Dedifferentiated amniotic fluid mesenchymal stem cell (primary cell): ENCODE data around the gene KIF14.
"Not testable (repeated sequence)": the region's sequence is repeated elsewhere in the genome, so short reads cannot be mapped to it uniquely, and the experiment has no call there.

Experiments
- DNase-seq: peaks from one replicate; pipeline ENCODE4 v3.0.0-alpha.2; 2016; ENCODE audit errors: extremely low spot score

The KIF14 gene

GRCh38 chr1:200546577-200546976, 74.0 kb downstream of the KIF14 start:
- no peak for DNase-seq

DNA sequence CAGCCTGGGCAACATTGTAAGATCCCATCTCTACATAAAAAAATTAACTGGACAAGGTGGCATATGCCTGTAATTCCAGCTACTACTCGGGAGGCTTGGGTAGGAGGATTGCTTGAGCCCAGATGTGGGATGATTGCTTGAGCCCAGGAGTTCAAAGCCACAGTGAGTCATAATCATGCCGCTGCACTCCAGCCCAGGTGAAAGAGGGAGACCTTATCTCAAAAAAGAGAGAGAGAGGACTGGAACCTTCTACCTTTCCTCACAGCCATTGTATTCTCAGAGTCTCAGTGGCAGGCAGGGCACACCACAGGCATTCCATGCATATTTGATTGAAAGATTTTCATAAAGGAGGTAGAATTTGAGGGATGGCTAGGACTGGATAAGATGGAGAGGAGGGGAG, 78.4 kb downstream of the KIF14 start:
- DNase-seq: no peak

DNA sequence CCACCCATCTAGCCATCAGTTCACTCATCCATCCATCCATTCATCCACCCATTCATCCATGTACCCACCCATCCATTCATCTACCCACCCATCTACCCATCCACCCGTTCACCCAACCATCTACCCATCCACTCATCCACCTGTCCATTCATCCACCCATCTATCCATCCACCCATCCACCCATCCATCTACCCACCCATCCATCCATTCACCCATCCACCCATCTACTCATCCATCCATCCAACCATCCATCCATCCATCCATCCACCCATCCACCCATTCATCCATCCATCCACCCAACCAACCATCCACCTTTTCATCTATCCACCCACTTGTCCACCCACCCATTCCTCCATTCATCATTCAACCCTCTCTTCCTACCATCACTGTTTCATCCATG, 80.3 kb downstream of the KIF14 start:
- no peak for DNase-seq

- DNase-seq: no peak
Measured at GRCh38 chr1:200538179-200538578, 82.4 kb downstream of the KIF14 start.

DNA sequence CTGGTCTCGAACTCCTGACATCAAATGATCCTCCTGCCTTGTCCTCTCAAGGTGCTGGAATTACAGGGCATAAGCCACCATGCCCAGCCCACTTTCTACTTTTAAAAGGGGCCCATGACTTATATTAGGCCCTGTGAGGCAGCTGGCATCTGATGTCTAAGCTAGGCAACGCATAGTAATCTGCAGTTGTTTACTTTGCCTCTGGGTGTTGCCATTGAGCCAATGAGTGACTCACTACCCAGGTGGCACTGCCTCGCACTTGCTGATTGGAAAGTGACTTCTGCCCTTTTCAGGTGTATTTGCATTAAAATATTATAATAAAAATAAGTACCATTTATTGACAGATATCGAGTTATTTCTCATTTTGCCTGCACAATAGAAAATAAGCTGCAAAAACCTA, 84.9 kb downstream of the KIF14 start:
- no peak for DNase-seq

- no peak for DNase-seq
Measured at GRCh38 chr1:200530623-200531261, 89.8 kb downstream of the KIF14 start.

GRCh38 chr1:200528858-200529606, 91.5 kb downstream of the KIF14 start:
- no peak for DNase-seq

DNA sequence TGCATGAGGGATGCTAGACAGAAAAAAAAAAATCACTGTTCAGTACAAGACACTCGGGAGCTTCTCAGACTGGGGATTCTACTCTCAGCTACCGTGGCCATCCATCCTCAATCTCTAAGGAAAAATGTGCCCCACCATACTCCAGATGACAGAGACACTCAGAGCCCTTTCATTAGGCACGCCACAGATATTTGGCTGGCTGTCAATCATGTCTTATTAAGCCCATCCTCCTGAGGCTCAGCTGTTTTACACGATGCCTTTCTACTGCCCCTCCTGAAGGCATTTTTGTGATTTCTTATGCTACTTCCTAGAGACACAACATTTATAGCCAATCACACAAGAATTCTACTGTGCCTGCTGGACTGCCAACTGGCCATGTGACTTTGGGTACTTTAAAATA, 92.9 kb downstream of the KIF14 start:
- no peak for DNase-seq

DNA sequence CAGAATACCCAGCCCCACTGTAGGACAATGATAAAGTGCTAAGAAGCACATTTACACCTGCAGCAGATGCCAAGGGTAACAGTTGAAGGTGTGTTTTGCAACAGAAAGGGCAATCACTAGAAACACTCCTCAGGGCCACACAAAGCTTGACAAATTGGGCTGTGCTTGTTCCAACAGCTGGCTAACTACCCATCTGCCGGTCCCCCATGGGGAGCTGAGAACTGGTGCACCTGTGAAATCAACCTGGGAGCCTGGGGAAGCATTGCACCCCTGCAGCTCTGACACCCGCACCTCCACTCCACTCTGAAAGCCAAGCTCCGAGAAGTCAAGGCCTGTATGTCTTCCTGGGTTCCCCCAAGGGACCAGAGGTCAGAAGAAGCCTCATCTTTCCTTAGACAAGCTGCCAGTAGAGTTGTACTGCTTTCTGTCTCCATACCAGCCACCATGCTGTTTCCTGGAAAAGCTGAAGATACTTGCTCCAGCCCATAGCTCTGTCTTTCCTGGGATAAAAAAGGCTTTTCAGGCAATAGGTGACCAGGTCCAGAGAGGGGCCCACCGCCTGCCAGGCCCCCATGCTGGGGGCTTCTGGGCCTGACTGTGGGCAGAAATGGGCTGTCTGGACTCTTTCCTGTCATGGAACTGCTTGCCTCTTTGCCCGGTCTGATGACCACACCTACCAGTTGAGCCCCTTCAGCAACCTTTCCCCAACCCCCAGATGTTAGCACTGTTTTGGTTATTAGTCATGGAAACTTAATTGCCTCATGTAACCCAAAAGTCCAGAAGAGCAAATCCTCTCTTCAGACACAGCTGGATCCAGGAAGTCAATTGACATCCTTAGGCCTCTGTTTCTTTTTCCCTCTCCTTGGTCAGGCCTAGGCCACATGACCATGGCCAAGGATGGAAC, 93.6 kb downstream of the KIF14 start:
- DNase-seq: no peak

GRCh38 chr1:200525090-200525987, 95.2 kb downstream of the KIF14 start:
- DNase-seq: no peak

DNA sequence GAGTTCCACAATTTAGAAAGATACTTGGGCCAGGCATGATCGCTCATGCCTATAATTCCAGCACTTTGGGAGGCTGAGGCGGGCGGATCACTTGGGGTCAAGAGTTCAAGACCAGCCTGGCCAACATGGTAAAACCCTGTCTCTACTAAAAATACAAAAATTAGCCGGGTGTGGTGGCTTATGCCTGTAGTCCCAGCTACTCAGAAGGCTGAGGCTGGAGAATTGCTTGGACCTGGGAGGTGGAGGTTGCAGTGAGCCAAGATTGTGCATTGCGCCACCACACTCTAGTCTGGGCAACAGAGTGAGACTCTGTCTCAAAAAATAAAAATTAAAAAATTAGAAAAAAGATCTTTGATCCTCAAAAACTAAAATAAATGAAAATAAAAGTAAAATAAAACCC, 96.0 kb downstream of the KIF14 start:
- DNase-seq: not testable (repeated sequence)

DNA sequence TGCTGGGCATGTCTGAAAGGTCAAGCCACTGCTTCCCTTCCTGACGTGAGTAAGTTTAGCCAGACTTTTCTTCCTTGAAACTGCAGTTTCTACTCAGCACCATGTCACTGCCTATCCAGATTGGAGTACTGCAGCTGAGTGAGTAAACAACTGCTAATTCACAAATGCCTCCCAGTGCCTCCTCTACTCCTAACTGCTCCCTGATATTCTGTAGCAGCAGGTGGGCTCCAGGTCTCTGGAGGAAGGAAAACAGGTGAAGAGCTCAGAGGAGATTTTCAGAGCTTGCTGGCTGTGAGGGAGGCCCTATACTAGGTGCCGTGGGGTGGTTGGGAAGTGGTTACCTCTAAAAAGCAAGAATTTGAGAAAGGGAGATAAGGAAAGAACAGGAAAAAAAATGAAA, 96.5 kb downstream of the KIF14 start:
- no peak for DNase-seq

GRCh38 chr1:200520735-200521134, 99.8 kb downstream of the KIF14 start:
- no peak for DNase-seq

DNA sequence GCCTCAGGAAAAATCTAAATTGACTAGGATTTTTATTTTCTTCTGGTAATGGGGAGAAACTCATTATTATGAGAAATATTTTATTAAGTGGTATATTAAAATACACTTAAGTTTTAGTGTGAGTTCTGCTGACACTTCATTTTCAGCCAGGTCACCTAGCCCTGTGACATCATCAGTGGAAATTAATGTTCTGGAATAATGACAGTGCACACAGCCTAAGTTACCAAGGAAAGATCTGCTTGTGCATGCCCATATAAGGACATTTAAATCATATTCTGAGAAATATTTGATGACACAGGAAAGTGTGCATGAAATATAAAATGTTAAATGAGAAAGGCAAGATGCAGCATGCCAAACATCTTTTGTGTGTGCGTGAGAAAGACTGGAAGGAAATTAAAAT, 102.0 kb downstream of the KIF14 start:
- DNase-seq: no peak

- peak; percentile 47 for DNase-seq
Measured at GRCh38 chr1:200512191-200512590, 108.4 kb downstream of the KIF14 start.

DNA sequence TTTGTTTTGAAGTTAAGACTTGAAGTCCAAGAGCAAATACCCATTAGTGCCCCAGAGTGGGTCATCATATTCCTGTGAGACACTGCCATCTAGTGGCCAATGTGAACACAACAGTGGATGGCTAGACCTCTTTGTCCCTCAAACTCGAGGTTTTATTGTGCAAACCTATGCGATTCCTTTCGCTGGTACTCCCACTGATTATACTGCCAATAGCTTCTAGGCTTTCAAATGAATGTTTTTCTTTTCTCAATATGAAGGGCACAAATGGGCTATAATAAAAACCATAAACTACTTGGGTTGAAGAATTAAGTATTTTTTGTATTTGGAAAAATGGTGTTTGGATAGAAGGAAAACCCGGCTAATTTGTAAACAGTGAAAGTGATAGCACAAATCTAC, 110.3 kb downstream of the KIF14 start:
- DNase-seq: peak; percentile 85

- DNase-seq: no peak
Measured at GRCh38 chr1:200506471-200506870, 114.1 kb downstream of the KIF14 start.

GRCh38 chr1:200505257-200505656, 115.3 kb downstream of the KIF14 start:
- no peak for DNase-seq
